Fibroblast of lung (primary cell): ENCODE measurements around the gene EGLN2.

ENCODE experiments used
- EZH2 ChIP-seq: IDR thresholded peaks from 2 replicates; pipeline ENCODE4 v1.5.1; 2012; ENCODE audit warnings: low read length, control low read depth, mild to moderate bottlenecking; ENCODE audit errors: missing control alignments
- TF ChIP-seq, protein P1 (sequence below), 2 donors: IDR thresholded peaks in 1 of 2; conservative IDR thresholded peaks in 1 of 2; 1 replicate in 1 of 2; 2 replicates in 1 of 2; pipeline ENCODE4 v1.5.1; 2011 to 2012; ENCODE audit warnings: low read length in 2 of 2, control low read depth in 1 of 2, inconsistent platforms in 1 of 2, low read depth in 1 of 2, mild to moderate bottlenecking in 1 of 2

DNA sequence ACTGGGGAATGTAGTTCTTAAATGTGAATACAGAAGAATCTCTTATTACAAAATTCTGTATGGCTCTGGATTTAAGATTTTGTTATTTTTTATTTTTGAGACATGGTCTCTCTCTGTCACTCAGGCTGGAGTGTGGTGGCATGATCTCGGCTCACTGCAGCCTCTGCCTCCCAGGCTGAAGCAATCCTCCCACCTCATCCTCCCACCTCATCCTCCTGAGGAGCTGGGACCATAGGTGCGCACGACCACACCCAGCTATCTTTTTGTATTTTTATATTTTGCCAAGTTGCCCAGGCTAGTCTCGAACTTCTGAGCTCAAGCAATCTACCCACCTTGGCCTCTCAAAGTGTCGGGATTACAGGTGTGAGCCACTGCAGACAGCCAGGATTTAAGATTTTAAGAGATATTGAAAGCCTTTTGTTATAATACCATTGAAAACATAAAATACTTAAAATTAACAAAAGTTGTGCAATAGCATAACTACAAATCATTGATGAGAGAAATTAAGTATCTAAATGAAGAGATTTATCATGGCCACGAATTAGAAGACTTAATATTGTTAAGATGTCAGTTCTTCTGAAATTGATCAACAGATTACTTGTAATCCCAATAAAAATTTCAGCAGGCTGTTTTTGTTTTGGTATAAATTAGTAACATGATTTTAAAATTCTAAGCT, 37.9 kb downstream of the EGLN2 start:
- TF ChIP-seq, protein P1, sequence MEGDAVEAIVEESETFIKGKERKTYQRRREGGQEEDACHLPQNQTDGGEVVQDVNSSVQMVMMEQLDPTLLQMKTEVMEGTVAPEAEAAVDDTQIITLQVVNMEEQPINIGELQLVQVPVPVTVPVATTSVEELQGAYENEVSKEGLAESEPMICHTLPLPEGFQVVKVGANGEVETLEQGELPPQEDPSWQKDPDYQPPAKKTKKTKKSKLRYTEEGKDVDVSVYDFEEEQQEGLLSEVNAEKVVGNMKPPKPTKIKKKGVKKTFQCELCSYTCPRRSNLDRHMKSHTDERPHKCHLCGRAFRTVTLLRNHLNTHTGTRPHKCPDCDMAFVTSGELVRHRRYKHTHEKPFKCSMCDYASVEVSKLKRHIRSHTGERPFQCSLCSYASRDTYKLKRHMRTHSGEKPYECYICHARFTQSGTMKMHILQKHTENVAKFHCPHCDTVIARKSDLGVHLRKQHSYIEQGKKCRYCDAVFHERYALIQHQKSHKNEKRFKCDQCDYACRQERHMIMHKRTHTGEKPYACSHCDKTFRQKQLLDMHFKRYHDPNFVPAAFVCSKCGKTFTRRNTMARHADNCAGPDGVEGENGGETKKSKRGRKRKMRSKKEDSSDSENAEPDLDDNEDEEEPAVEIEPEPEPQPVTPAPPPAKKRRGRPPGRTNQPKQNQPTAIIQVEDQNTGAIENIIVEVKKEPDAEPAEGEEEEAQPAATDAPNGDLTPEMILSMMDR (conservative IDR thresholded peaks at IDR 0.05 in 1 of 2, IDR thresholded peaks at IDR 0.05 in 1 of 2; ENCODE audit: low read depth in 1 of 2, low read length in 2 of 2) = no peak
- no peak for TF ChIP-seq EZH2
